Right lobe of liver (tissue), 6 donors: Measurements from ENCODE around the gene DNAH10. TPM values are rescaled to one million over a fixed set of nuclear protein-coding genes. Genes with fewer than 3 reads are reported as not detected.

ENCODE experiments used
- ATAC-seq, 4 donors: fragments of 200-7000 bp; cut with Tn5 transposase; one replicate each; pipeline ENCODE4 v1.9.1; 2020; ENCODE audit warnings: mild to moderate bottlenecking in 4 of 4, moderate library complexity in 4 of 4
- DNase-seq, 3 donors: peaks; one replicate each; pipeline ENCODE4 v3.0.0-alpha.2; 2020
- H3K27ac ChIP-seq, 3 donors: fragments of 200-600 bp; one replicate each; pipeline ENCODE4 v1.8.0; 2022
- H3K27me3 ChIP-seq, 2 donors: fragments of 200-600 bp; one replicate each; pipeline ENCODE4 v1.8.0; 2022
- H3K36me3 ChIP-seq, 4 donors: fragments of 200-600 bp; sonication (generic) in 1 of 4; one replicate each; pipeline versions ENCODE4 v1.5.1 to v1.8.0; 2017 to 2022; ENCODE audit warnings: control low read depth in 1 of 4
- H3K4me1 ChIP-seq, 4 donors: fragments of 200-600 bp; sonication (generic) in 1 of 4; one replicate each; pipeline versions ENCODE4 v1.5.1 to v1.8.0; 2017 to 2022; ENCODE audit warnings: control low read depth in 1 of 4
- H3K4me3 ChIP-seq, 3 donors: fragments of 200-600 bp; one replicate each; pipeline ENCODE4 v1.8.0; 2022
- H3K9me3 ChIP-seq, 4 donors: fragments of 200-600 bp; sonication (generic) in 1 of 4; one replicate each; pipeline versions ENCODE4 v1.5.1 to v1.8.0; 2017 to 2022; ENCODE audit warnings: control low read depth in 1 of 4
- POLR2A ChIP-seq: fragments of 450-650 bp; IDR thresholded peaks from one replicate; pipeline ENCODE4 v1.6.1; 2017; ENCODE audit warnings: antibody characterized with exemption, mild to moderate bottlenecking
- WGBS: methylation state at CpG from one replicate; pipeline ENCODE4 v1.1.6; 2018; ENCODE audit warnings: low coverage, low lambda C conversion rate; ENCODE audit not compliant: insufficient coverage; ENCODE audit errors: missing lambda C conversion rate; 5-methylcytosine and 5-hydroxymethylcytosine counted together
- intact Hi-C, 2 donors: fragments of 100-400 bp; cut with DNase I; formaldehyde crosslinking; loops; one replicate each; pipeline versions ENCODE4 v1.11.2 to v1.14.1; 2022
- total RNA-seq, 6 experiments: library from RNA; depleted of rRNA in 2 of 6; stranded (reverse); fragments of >200 nt in 2 of 6; fragmentation: NEBNext Ultra II Directional in 3 of 6; extraction: Animal tissue kit (Norgen Biotek cat#: 25700) in 3 of 6; gene quantifications; one replicate each; pipeline versions ENCODE4 v1.1.0 to v1.2.4, GENCODE V29; 2016 to 2023
- TF ChIP-seq, protein P1 (sequence below), 4 donors: fragments of 200-600 bp in 3 of 4; fragments of 450-650 bp in 1 of 4; IDR thresholded peaks; one replicate each; pipeline versions ENCODE4 v1.5.1 to v1.8.0; 2016 to 2022; ENCODE audit warnings: antibody characterized with exemption in 4 of 4, mild to moderate bottlenecking in 2 of 4
- donor health status: DM: no; HTN: yes; CAD: no.
- donor health status: DM: no; HTN: no; CAD: no.
- donor health status: DM: no; HTN: no; CAD: no.
- donor health status: DM: no; HTN: yes; CAD: no.
- donor health status: DM: no; HTN: yes; CAD: no.

Gene DNAH10
- total RNA-seq, 6 experiments from 2014 or later: under 0.01 to 0.40 (median 0.16) TPM; not detected in 1

DNA sequence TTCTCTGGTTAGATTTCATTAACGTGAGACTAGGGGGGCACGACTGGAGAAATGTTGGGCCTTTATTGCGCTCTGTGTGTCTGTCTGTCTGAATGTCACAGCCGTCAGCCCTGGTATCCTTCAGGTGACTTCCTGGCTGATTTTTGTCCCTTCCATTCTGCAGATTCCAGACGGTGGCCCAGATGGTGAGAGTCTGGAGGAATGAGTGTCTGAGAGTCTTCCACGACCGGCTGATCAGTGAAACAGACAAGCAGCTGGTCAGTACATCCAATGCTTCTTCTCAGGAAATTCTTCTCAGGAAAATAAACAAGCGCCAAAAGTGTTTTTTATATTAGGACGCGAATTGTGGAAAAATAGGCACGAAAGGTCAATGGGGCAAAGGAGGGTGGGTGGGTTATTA lies 117.0 kb downstream of the DNAH10 start:
- Histone ChIP-seq H3K27ac (no peak overlapping the region), H3K9me3 (no peaks in the 10 kb centered on the region), H3K36me3 (no peaks in the 10 kb centered on the region), H3K27me3 (no peaks in the 10 kb centered on the region), H3K4me3 (no peak overlapping the region), H3K4me1 (no peaks in the 10 kb centered on the region)
- intact Hi-C loops: no loop called here
- DNase-seq (no peak), ATAC-seq (no peak)
- WGBS: 62% methylated on average over 11 of the region's 11 CpGs
- TF ChIP-seq, protein P1, sequence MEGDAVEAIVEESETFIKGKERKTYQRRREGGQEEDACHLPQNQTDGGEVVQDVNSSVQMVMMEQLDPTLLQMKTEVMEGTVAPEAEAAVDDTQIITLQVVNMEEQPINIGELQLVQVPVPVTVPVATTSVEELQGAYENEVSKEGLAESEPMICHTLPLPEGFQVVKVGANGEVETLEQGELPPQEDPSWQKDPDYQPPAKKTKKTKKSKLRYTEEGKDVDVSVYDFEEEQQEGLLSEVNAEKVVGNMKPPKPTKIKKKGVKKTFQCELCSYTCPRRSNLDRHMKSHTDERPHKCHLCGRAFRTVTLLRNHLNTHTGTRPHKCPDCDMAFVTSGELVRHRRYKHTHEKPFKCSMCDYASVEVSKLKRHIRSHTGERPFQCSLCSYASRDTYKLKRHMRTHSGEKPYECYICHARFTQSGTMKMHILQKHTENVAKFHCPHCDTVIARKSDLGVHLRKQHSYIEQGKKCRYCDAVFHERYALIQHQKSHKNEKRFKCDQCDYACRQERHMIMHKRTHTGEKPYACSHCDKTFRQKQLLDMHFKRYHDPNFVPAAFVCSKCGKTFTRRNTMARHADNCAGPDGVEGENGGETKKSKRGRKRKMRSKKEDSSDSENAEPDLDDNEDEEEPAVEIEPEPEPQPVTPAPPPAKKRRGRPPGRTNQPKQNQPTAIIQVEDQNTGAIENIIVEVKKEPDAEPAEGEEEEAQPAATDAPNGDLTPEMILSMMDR (IDR thresholded peaks at IDR 0.05): no peak

DNA sequence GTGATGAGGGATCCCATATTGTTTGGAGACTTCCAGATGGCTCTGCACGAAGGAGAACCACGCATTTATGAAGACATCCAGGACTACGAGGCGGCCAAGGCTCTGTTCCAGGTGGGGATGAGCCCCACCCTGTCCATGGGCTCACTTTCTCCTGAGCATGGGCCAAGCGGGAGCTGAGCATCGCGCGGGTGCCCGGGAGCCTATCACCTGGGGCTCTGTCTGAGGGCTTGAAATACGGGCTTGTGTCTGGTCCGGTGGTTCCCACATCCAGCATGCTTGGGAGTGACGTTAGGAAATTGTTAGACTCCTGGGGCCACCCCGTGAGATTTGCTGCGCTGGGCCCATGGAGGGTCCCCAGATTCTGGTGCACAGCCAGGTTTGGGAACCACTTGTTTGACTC lies 117.6 kb downstream of the DNAH10 start:
- Histone ChIP-seq H3K36me3 (no peaks in the 10 kb centered on the region), H3K4me1 (no peaks in the 10 kb centered on the region), H3K4me3 (no peak overlapping the region), H3K27me3 (no peaks in the 10 kb centered on the region), H3K27ac (no peak overlapping the region), H3K9me3 (no peaks in the 10 kb centered on the region)
- intact Hi-C loops: no loop called here
- WGBS: 80% methylated on average over 12 of the region's 14 CpGs
- no peak for TF ChIP-seq POLR2A
- TF ChIP-seq, protein P1 (IDR thresholded peaks at IDR 0.05): no peak
- no peak for DNase-seq
- ATAC-seq: no peak

DNA sequence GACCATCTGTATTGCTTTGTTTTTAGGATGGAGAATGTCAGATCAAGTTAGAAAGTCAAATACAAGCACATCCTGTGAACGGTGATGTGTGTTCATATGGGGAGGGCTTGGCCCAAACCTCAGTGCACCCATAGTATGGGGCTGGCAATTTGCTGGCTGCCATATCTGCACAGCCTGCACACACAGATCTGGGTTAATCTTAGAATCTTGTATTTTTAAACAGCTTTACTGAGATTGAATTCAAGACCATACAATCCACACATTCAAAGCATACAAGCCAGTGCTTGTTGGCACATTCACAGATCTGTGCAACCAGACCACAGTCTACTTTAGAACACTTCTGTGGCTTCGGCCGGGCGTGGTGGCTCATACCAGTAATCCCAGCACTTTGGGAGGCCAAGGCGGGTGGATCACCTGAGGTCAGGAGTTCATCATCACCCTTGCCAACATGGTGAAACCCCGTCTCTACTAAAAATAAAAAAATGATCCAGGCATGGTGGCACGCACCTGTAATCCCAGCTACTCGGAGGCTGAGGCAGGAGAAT lies 120.1 kb downstream of the DNAH10 start:
- Histone ChIP-seq H3K27ac (no peak overlapping the region), H3K9me3 (no peaks in the 10 kb centered on the region), H3K4me1 (no peaks in the 10 kb centered on the region), H3K36me3 (no peaks in the 10 kb centered on the region), H3K4me3 (no peak overlapping the region), H3K27me3 (no peaks in the 10 kb centered on the region)
- intact Hi-C loops: no loop called here
- WGBS: 80% methylated on average over 6 of the region's 8 CpGs
- TF ChIP-seq POLR2A: no peak
- TF ChIP-seq, protein P1 (IDR thresholded peaks at IDR 0.05): no peak
- ATAC-seq (no peak), DNase-seq (no peak)

DNA sequence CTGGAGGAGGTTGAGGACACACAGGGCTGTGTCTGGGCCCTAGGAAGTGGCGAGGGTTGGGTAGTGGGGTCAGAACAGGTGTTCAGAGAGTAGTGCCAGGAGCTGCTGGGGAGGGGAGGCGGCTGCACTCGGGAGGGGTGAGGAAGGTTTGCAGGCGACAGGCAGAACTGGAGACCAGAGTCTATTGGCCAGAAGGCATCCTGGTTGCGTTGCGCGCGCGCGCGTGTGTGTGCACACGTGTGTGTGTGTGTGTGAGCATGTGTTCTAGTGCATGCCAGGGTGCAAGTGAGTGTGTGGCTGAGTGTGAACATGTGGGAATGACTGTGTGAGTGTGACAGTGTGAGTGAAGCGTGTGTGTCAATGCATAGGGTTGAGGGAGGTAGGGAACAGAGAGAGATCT lies 124.2 kb downstream of the DNAH10 start:
- WGBS: 81% methylated on average over 12 of the region's 13 CpGs
- DNase-seq: no peak
- no peak overlapping the region for H3K4me3 ChIP-seq
- H3K4me1 ChIP-seq: no peaks in the 10 kb centered on the region
- no peaks in the 10 kb centered on the region for H3K27me3 ChIP-seq
- H3K36me3 ChIP-seq: no peaks in the 10 kb centered on the region
- TF ChIP-seq, protein P1 (IDR thresholded peaks at IDR 0.05): no peak
- H3K9me3 ChIP-seq: no peaks in the 10 kb centered on the region
- intact Hi-C loops: no loop called here
- ATAC-seq: no peak
- H3K27ac ChIP-seq: no peak overlapping the region
